GM19438 (cell line): ENCODE results near the gene PIN1.
A peak's percentile ranks its signal among the peaks of the same experiment; 100 is the strongest.
"Not testable (repeated sequence)": the region's sequence is repeated elsewhere in the genome, so short reads cannot be mapped to it uniquely, and the experiment has no call there.

Experiments used
- ATAC-seq: cut with Tn5 transposase; IDR thresholded peaks from one replicate; pipeline ENCODE4 v1.9.1; 2021; ENCODE audit warnings: low read depth; ENCODE audit not compliant: unreplicated experiment

The PIN1 gene

DNA sequence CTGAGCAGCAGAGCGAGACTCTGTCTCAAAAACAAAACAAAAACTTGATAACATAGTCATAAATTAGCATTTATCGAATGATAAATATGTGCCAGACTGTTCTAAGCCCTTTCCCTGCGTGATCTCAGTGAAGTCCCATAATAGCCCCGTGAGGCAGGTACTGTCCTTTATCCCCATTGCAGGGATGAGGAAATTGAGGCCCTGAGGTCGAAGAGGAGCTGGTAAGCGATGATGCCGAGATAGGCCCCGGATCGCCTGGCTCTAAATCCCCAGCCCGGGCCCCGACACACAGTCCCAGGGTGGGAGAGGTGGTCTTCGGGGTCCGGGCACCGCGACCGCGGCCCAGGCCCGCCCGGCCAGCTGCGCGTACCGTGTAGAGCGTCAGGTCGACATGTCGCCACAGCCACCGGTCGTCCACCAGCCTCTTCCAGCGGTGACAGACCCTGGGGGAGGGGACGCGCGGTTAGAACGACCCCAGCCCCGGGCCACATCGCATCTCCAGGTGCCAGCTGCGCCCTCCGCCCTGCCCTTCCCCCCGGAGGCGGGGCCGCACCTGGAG is 16.9 kb upstream of the PIN1 start:
- no peak for ATAC-seq

GRCh38 chr19:9818734-9819595 is 16.2 kb upstream of the PIN1 start, which contains the start of gene FBXL12:
Gene FBXL12, minus strand, starts transcription at chr19:9819079. Its CDS starts 266 bp downstream, at chr19:9818813.
- peak; percentile 89 for ATAC-seq

GRCh38 chr19:9819596-9819909 is 15.6 kb upstream of the PIN1 start:
- ATAC-seq, result no peak

- ATAC-seq, result not testable (repeated sequence)
Observed at GRCh38 chr19:9820034-9820433, 15.1 kb upstream of the PIN1 start.

DNA sequence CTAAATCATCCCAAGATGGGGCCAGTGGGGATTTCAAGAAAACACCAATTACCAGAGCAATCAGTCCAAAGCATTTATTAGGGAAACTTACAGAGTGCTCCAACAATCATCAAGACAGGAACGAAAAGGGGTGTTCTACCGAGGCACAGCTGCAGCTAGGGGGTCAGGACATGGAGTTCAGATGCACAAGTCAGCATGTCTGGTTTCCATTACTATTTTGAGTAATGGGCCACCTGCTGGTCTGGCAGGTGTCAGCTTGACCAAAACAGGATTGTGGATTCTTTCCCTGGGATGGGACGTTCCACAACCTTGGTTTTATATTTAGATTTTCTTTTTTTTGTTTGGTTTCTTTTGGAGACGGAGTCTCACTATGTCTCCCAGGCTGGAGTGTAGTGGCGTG is 11.3 kb upstream of the PIN1 start:
- no peak for ATAC-seq

DNA sequence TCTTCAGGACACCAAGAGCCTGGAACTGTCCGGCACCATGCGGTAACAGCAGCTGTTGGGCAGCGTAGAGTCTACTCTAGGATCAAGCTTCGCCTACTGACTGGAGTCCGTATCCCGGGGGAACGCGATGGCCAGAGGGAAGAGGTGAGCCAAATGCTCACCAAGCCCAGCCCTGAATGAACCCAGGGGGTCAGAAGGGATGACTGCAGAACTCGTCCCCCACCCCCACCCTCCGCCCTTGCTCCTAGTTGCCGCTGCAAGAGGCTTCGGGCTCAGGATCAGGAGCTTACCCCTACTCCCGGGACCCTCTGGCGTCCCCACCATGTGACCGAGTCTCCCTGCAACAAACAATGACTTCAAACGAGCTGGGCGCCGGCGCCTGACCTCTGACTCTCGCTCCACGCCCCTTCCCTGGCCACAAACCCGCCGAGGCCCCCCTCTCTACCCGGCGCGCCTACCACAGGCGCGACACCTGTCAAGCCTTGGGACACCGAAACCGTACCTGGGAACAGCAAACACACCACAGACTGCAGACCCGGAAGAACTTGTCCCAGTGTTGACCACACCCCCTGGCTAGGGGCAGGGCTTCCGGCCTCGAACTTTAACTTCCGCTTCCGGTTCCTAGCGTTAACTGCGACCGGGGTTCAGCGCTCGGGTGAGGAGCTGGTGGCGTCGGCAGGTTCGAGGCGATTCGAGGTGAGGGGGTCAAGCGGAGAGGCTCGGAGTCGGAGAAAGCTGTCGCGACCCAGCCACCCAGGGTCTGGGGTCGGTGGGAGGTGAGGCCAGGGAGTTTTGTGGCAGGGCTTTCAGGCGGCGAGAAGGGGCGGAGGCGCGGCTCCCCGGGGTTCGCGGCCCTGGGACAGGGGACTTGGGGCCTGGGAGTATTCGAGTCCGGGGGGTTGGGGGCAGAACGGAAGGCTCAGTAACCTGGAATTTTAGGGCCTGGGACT is 7.6 kb upstream of the PIN1 start, which contains the start of gene UBL5:
Gene UBL5 (plus strand): TSS at position 630 of the 950 bp plus-strand sequence. CDS start 420 bp downstream, outside the sequence.
- ATAC-seq, result peak; percentile 84

DNA sequence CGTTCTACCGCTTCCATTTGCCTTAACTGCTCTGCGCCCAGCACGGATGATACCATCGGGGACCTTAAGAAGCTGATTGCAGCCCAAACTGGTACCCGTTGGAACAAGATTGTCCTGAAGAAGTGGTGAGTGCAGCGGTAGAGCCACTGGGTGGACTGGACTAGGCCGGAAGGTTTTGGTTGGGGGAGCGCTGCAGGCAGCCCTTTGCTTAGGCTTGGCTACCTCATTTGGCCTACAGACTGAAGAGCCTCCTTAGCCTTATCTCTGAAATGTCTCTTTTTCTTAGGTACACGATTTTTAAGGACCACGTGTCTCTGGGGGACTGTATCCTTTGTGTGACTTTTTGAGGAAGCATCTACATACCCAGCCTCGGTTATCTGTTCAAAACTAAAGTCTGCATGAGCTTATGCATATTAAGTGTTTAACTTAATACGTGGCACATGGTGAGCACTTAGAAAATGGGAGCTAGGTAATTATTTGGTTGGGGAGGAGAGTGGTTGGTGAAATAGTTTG is 6.5 kb upstream of the PIN1 start:
- ATAC-seq, result no peak

DNA sequence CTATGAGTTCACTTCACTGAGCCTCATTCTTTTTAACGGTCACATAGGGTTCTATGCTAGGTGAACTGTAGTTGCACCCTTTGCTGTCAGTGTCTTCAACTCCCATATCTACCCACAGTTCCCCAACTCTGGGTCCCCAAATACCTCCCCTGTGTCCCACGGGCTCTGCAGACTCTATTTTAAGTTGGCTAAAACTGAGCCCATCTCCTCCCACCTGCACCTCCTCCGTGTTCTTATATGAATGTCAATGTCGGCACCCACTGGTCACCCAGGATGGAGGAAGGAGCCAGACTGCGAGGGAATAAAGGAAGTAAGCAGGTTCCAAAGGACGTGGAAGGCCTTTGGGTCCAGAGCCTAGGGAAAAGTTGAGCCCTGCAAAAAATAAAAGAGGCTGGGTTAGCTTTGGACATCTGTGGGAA is 802 bp upstream of the PIN1 start:
- ATAC-seq, result no peak

DNA sequence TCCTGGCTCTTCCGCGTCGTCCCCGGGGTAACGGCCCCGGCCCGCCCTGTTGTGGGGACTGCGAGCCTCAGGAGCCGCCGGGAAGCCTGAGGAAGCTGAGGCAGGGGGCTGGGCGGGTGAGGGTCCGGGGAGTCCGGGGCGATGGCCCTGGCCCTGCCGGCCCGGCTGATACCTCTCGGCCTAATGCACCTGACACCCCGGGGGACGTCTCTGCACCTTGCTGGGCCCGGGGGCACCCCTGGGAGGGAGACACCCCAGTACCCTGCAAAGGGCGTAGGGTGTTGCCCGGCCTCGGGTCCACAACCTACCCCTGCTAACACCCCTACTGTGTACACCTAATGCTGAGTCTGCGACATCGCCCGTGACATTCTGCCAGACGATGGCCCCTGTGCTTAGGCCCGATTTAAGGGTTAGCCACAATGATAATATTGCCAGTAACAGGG is 410 bp downstream of the PIN1 start:
- ATAC-seq, result peak; percentile 3

DNA sequence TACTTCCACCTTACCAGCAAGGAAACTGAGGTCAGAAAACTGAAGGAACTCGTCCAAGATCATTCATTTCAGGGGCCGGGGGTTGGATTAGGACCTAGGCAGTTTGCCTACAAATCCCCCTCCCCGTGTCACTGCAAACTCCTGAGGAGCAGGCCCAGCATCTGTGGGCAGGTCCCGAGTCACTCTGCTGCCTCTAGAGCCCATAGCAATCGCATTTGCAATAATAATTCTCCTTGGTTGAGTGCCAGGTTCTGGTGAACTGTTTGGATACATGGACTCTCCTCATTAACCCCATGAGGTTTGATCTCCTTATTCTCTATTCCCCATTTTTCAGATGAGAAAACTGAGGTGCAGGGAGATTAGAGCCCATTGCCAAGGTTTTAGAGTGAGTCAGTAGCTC is 903 bp downstream of the PIN1 start:
- no peak for ATAC-seq

GRCh38 chr19:9838324-9838723 is 3.2 kb downstream of the PIN1 start:
- ATAC-seq, result no peak

- ATAC-seq, result no peak
Observed at GRCh38 chr19:9839415-9839814, 4.3 kb downstream of the PIN1 start.

DNA sequence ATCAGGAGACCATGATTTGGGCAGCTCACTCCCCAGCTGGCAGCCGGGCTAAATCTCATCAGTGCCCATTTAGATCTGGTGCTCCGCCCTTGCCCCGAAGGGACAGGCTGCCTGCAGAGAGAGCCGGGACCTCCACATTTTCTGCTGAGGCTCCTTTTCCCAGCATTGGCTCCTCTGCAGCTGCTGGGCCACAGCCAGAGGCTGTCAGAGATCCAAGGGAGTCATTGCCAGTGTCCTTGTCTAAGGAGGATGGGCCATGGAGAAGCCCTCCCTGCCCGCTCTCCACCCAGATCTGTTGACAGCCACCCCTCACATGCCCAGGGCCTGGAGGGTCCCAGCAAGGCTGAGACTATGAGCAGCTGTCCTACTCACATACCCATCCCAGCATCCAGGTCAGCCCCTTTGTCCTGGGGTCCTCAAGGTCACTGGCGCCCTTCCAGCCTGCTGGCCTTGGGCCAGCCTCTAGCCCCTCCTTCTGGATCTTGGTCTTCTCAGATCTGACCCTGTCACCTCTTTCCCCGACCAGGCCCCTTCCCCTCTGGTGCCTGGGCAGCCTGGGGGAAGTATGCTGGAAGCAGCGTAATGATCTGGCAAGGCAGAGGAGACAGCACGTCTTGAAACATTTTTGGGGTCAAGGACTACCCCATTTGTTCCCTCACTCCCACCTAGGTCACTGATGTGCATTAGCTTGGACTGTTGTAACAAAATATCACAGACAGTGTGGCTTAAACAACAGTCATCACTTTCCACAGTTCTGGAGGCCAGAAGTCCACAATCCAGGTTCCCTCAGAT is 7.9 kb downstream of the PIN1 start:
- no peak for ATAC-seq

- ATAC-seq, result not testable (repeated sequence)
Observed at GRCh38 chr19:9843626-9844273, 8.6 kb downstream of the PIN1 start.

DNA sequence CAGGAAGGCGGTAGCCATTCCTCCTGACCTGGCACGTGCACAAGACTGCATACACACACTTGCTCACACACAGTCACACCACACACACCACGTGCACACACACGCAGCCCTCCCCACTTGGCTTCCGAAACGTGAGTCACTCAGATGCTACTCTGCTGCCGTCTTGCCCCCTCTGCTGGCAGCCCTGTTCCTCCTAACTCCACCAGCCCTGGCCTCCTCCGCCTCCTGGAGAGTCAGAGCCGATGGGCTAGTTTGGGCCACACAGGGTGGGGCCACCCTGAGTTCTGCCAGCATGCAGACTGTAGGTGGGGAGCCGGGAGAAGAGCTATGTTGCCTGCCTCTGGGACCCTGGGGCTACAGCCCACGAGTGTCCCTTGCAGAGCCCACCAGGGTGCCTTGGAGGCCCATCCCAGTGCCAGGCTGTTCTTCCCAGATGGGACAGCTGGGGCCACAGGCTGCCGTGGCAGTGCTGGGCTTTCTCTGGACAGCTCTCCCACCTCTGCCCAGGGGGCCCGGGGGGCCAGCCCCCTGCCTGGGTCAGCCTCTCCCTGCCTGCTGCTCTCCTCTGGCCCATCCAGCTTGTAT is 12.1 kb downstream of the PIN1 start:
- no peak for ATAC-seq

DNA sequence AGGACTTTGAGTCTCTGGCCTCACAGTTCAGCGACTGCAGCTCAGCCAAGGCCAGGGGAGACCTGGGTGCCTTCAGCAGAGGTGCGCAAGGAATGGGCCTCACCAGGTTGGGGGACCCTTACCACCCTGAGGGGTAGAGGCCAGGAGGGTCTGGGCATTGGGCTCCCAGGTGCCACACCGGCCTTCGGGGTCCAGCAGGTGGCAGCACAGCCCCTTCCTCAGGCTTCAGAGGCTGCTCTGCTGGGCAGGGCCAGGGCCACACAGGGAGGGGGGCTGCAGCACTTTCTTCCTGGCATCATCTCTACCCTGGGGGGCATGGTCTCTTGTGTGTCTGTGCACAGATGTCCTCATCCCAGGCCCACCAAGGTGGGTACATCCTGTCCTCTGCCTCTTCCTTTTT is 12.9 kb downstream of the PIN1 start:
- ATAC-seq, result no peak

- ATAC-seq, result no peak
Observed at GRCh38 chr19:9848762-9849161, 13.6 kb downstream of the PIN1 start.

DNA sequence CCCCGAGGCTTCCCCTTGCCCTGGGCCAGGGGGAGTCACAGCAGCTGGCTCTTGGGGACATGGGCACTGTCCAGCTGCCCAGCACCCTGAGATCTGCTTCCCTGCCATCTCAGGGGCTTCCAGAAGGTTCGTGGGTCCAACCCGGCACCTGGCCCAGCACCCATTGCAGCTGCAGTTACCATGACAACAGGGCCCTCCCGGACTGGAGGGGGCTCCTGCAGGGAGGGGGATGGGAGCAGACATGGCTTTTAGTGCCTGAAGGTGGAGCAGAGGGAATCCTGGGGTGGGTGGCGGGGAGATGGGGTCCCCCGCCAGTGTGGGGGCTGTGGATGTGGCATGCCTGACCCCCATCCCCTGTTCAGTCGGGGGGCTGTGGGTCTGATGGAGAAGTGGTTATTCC is 14.7 kb downstream of the PIN1 start:
- ATAC-seq, result no peak
